ENCODE measurements around the gene METTL22.

- TF ChIP-seq EZH2phosphoT487 (IDR thresholded peaks at IDR 0.05; ENCODE audit: borderline replicate concordance, low read depth) (no peak), CTCF (IDR thresholded peaks at IDR 0.05) (no peak), RXRA (IDR thresholded peaks at IDR 0.05; ENCODE audit: borderline replicate concordance, low read depth) (no peak), CHD2 (IDR thresholded peaks at IDR 0.05; ENCODE audit: low read length, partially characterized antibody) (no peak), RFX5 (IDR thresholded peaks at IDR 0.05; ENCODE audit: low read length) (no peak), FOXM1 (IDR thresholded peaks at IDR 0.05; ENCODE audit: low read depth) (no peak), TAF1 (IDR thresholded peaks at IDR 0.05; ENCODE audit: borderline replicate concordance, low read depth, low read length) (no peak), ELF1 (IDR thresholded peaks at IDR 0.05) (no peak), SMC3 (IDR thresholded peaks at IDR 0.05; ENCODE audit: low read depth, low read length) (no peak), FOXJ3 (CRISPR knock-in tag; IDR thresholded peaks at IDR 0.05) (no peak), PBX3 (IDR thresholded peaks at IDR 0.05) (no peak), NFIC (IDR thresholded peaks at IDR 0.05; ENCODE audit: borderline replicate concordance) (no peak), SIN3A (IDR thresholded peaks at IDR 0.05; ENCODE audit: borderline replicate concordance, low read depth, low read length) (no peak)
- TF ChIP-seq, protein P1, sequence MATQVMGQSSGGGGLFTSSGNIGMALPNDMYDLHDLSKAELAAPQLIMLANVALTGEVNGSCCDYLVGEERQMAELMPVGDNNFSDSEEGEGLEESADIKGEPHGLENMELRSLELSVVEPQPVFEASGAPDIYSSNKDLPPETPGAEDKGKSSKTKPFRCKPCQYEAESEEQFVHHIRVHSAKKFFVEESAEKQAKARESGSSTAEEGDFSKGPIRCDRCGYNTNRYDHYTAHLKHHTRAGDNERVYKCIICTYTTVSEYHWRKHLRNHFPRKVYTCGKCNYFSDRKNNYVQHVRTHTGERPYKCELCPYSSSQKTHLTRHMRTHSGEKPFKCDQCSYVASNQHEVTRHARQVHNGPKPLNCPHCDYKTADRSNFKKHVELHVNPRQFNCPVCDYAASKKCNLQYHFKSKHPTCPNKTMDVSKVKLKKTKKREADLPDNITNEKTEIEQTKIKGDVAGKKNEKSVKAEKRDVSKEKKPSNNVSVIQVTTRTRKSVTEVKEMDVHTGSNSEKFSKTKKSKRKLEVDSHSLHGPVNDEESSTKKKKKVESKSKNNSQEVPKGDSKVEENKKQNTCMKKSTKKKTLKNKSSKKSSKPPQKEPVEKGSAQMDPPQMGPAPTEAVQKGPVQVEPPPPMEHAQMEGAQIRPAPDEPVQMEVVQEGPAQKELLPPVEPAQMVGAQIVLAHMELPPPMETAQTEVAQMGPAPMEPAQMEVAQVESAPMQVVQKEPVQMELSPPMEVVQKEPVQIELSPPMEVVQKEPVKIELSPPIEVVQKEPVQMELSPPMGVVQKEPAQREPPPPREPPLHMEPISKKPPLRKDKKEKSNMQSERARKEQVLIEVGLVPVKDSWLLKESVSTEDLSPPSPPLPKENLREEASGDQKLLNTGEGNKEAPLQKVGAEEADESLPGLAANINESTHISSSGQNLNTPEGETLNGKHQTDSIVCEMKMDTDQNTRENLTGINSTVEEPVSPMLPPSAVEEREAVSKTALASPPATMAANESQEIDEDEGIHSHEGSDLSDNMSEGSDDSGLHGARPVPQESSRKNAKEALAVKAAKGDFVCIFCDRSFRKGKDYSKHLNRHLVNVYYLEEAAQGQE (IDR thresholded peaks at IDR 0.05; ENCODE audit: low read depth, low read length): no peak
These were observed 31.4 kb upstream of the METTL22 start, which contains the start of gene TMEM114 for GRCh38 chr16:8589900-8590688.
